Astrocyte (in vitro differentiated cells and primary cell): ENCODE measurements around the gene CCDC107. TPM values are rescaled to one million over a fixed set of nuclear protein-coding genes. Genes with fewer than 3 reads are reported as not detected.

Experiments used
- DNase-seq: peaks from one replicate; pipeline ENCODE4 v3.0.0-alpha.2; 2010; ENCODE audit warnings: low read depth
- FAIRE-seq: peaks from 2 replicates; lab custom pipeline; 2011; peaks lifted over from hg19 to GRCh38; lab: Jason Lieb, UNC
- H2AFZ ChIP-seq: 2 replicates; pipeline ENCODE4 v1.6.0; 2012; ENCODE audit warnings: low read depth, low read length, inconsistent platforms
- H3K27ac ChIP-seq: 2 replicates; pipeline ENCODE4 v1.5.1; 2011; ENCODE audit warnings: low read depth, low read length, inconsistent platforms
- H3K27me3 ChIP-seq: 2 replicates; pipeline ENCODE4 v1.6.0; 2011; ENCODE audit warnings: low read length, inconsistent platforms; ENCODE audit not compliant: insufficient read depth
- H3K36me3 ChIP-seq: 2 replicates; pipeline ENCODE4 v1.5.1; 2011; ENCODE audit warnings: low read length, inconsistent platforms; ENCODE audit not compliant: insufficient read depth
- H3K4me1 ChIP-seq: 2 replicates; pipeline ENCODE4 v1.5.1; 2011; ENCODE audit warnings: low read length, inconsistent platforms; ENCODE audit not compliant: insufficient read depth
- H3K4me2 ChIP-seq: 2 replicates; pipeline ENCODE4 v1.6.0; 2012; ENCODE audit warnings: low read length, inconsistent platforms
- H3K4me3 ChIP-seq: 2 replicates; pipeline ENCODE4 v1.5.1; 2011; ENCODE audit warnings: low read depth, mild to moderate bottlenecking, low read length, inconsistent platforms; ENCODE audit not compliant: insufficient read depth
- H3K79me2 ChIP-seq: 2 replicates; pipeline ENCODE4 v1.6.0; 2012; ENCODE audit warnings: mild to moderate bottlenecking, low read length, inconsistent platforms; ENCODE audit not compliant: insufficient read depth
- H3K9ac ChIP-seq: 2 replicates; pipeline ENCODE4 v1.6.0; 2012; ENCODE audit warnings: mild to moderate bottlenecking, low read length, inconsistent platforms
- H3K9me3 ChIP-seq: 2 replicates; pipeline ENCODE4 v1.5.1; 2012; ENCODE audit warnings: low read depth, mild to moderate bottlenecking, low read length, inconsistent platforms; ENCODE audit not compliant: insufficient read depth
- H4K20me1 ChIP-seq: 2 replicates; pipeline ENCODE4 v1.6.0; 2012; ENCODE audit warnings: low read length, inconsistent platforms; ENCODE audit not compliant: insufficient read depth
- H3K27ac Mint-ChIP-seq: one replicate; pipeline ENCODE4 v1.8.0; 2021; ENCODE audit warnings: mild to moderate bottlenecking, mixed read lengths; ENCODE audit not compliant: unreplicated experiment
- H3K27me3 Mint-ChIP-seq: one replicate; pipeline ENCODE4 v1.8.0; 2021; ENCODE audit warnings: low read depth, mixed read lengths; ENCODE audit not compliant: unreplicated experiment
- H3K36me3 Mint-ChIP-seq: one replicate; pipeline ENCODE4 v1.8.0; 2021; ENCODE audit warnings: low read depth, mixed read lengths; ENCODE audit not compliant: unreplicated experiment
- H3K4me1 Mint-ChIP-seq: one replicate; pipeline ENCODE4 v1.8.0; 2021; ENCODE audit warnings: low read depth, mixed read lengths; ENCODE audit not compliant: unreplicated experiment
- H3K4me3 Mint-ChIP-seq: one replicate; pipeline ENCODE4 v1.8.0; 2021; ENCODE audit warnings: mild to moderate bottlenecking, moderate library complexity, mixed read lengths; ENCODE audit not compliant: unreplicated experiment
- H3K9me3 Mint-ChIP-seq: one replicate; pipeline ENCODE4 v1.8.0; 2021; ENCODE audit warnings: mild to moderate bottlenecking, mixed read lengths; ENCODE audit not compliant: unreplicated experiment
- EZH2 ChIP-seq: IDR thresholded peaks from 2 replicates; pipeline ENCODE4 v1.6.1; 2012; ENCODE audit warnings: mild to moderate bottlenecking, low read length, inconsistent platforms; ENCODE audit not compliant: insufficient read depth
- total RNA-seq: library from RNA; stranded (reverse); gene quantifications from 2 replicates; pipeline ENCODE4 v1.2.1, GENCODE V29; 2021
- TF ChIP-seq, protein P1 (sequence below): IDR thresholded peaks from 2 replicates; pipeline ENCODE4 v1.5.1; 2011; ENCODE audit warnings: low read depth, mild to moderate bottlenecking, inconsistent platforms, low read length, moderate library complexity; ENCODE audit not compliant: insufficient read depth

Gene CCDC107
- total RNA-seq, 1 donor from 2014 or later, result 18.8 TPM

DNA sequence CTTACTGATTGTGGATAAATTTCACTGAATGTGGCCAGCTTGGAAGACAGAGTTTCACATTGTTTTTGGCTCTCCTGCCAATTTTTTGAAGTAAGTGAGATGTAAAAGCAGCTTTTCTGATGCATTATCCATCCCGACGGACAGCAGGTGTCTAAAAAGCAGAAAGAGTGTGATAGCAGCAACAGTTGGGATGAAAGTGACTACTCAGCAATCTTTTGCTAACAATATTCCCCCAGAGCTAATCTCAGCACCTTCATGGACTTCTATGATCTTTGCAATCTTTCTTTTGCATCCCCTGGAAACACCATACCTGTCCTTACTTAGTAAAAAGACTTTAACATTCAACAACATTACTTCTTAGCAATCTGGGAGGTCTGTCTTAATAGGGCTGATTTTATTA is 45.2 kb upstream of the CCDC107 start:
- no peak overlapping the region for H2AFZ ChIP-seq
- no peak overlapping the region for H3K4me3 ChIP-seq
- FAIRE-seq, result no peak
- no peak overlapping the region for H3K27ac Mint-ChIP-seq
- H3K27me3 ChIP-seq, result peaks cover 34% of the 10 kb centered on the region
- H3K4me1 Mint-ChIP-seq, result peaks cover under 1% of the 10 kb centered on the region
- DNase-seq, result no peak
- no peak overlapping the region for H3K9ac ChIP-seq
- TF ChIP-seq, protein P1, sequence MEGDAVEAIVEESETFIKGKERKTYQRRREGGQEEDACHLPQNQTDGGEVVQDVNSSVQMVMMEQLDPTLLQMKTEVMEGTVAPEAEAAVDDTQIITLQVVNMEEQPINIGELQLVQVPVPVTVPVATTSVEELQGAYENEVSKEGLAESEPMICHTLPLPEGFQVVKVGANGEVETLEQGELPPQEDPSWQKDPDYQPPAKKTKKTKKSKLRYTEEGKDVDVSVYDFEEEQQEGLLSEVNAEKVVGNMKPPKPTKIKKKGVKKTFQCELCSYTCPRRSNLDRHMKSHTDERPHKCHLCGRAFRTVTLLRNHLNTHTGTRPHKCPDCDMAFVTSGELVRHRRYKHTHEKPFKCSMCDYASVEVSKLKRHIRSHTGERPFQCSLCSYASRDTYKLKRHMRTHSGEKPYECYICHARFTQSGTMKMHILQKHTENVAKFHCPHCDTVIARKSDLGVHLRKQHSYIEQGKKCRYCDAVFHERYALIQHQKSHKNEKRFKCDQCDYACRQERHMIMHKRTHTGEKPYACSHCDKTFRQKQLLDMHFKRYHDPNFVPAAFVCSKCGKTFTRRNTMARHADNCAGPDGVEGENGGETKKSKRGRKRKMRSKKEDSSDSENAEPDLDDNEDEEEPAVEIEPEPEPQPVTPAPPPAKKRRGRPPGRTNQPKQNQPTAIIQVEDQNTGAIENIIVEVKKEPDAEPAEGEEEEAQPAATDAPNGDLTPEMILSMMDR, result no peak
- no peak for TF ChIP-seq EZH2
- H3K4me1 ChIP-seq, result peaks cover 8% of the 10 kb centered on the region
- H4K20me1 ChIP-seq, result no peaks in the 10 kb centered on the region
- H3K4me2 ChIP-seq, result no peak overlapping the region
- H3K4me3 Mint-ChIP-seq, result no peak overlapping the region
- H3K27me3 Mint-ChIP-seq, result peaks cover 51% of the 10 kb centered on the region
- peaks cover 18% of the 10 kb centered on the region for H3K36me3 Mint-ChIP-seq
- peaks cover 6% of the 10 kb centered on the region for H3K9me3 Mint-ChIP-seq
- no peaks in the 10 kb centered on the region for H3K36me3 ChIP-seq
- no peaks in the 10 kb centered on the region for H3K79me2 ChIP-seq
- H3K9me3 ChIP-seq, result no peaks in the 10 kb centered on the region
- no peak overlapping the region for H3K27ac ChIP-seq

DNA sequence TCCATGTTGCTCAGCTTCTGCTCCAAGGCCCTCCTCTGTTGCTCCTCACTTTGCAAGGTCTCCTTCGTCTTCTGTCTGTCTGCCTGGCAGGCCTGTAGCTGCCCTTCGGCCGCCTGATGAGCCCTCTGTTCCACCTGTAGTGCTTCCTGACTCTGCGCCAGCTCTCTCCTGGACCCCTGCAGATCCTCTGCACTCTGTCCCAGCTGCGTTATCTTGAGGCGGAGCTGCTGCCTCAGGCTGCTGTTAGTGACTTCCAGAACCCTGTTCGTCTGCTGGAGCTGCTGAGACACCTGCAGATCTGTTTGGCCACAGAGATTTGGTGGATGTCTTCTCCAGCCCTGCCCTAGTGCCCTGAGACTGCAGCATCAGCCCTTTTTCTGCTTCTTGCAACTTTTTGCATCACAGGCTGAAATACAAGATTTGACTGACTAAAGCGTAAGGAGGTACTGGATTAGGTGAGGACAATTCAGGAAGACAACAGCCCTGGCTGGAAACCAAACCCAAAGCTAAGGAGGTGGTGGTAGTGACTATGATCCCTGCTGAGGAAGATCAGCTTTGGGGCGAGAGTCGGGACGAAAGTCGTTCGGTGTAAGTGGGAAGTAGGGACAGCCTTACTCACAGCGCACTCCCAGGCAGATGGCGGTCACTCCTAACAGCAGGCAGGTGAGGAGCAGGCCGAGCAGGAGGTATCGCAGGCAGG is 42.0 kb upstream of the CCDC107 start:
- FAIRE-seq (no peak), DNase-seq (no peak)
- Histone ChIP-seq H3K27me3 (peaks cover 34% of the 10 kb centered on the region), H3K36me3 (no peaks in the 10 kb centered on the region), H4K20me1 (no peaks in the 10 kb centered on the region), H3K4me1 (peaks cover 8% of the 10 kb centered on the region), H3K9ac (no peak overlapping the region), H2AFZ (peak overlapping the region; percentile 74), H3K9me3 (no peaks in the 10 kb centered on the region), H3K79me2 (no peaks in the 10 kb centered on the region), H3K27ac (no peak overlapping the region), H3K4me3 (no peak overlapping the region), H3K4me2 (peak overlapping the region; percentile 82)
- TF ChIP-seq EZH2, result no peak
- TF ChIP-seq, protein P1, result no peak
- H3K36me3 Mint-ChIP-seq, result peaks cover 6% of the 10 kb centered on the region
- H3K4me3 Mint-ChIP-seq, result peak overlapping the region; percentile 60
- peaks cover 6% of the 10 kb centered on the region for H3K9me3 Mint-ChIP-seq
- peak overlapping the region; percentile 48 for H3K27ac Mint-ChIP-seq
- H3K27me3 Mint-ChIP-seq, result peaks cover 68% of the 10 kb centered on the region
- H3K4me1 Mint-ChIP-seq, result peaks cover 4% of the 10 kb centered on the region
